ENCODE measurements around the gene TRIB2. TPM values are rescaled to one million over a fixed set of nuclear protein-coding genes. Genes with fewer than 3 reads are reported as not detected.

Gene TRIB2
- total and polyA plus RNA-seq, 9 of the 15 experiments (the other 6 are each of a cell fraction or from before 2014, with no cell fraction given), result 9.0 to 39.0 (median 26.3) TPM

- ATAC-seq, result no peak
- intact Hi-C loops (cut with micrococcal nuclease), result no loop called here
- WGBS (ENCODE audit: insufficient coverage, low coverage, missing lambda C conversion rate), result 36% methylated on average over 4 of the region's 4 CpGs
Measured at GRCh38 chr2:12693509-12693908, 23.2 kb upstream of the TRIB2 start.

GRCh38 chr2:12694990-12695774, 21.6 kb upstream of the TRIB2 start:
- ATAC-seq, result no peak
- no peaks in the 10 kb centered on the region for H3K9me3 ChIP-seq (replicated peaks; ENCODE audit: control insufficient read depth, insufficient read depth, low read depth, low read length)
- no peak overlapping the region for H3K4me3 ChIP-seq
- H3K4me1 ChIP-seq (replicated peaks in 1 of 2; ENCODE audit: control insufficient read depth in 2 of 2, insufficient read depth in 2 of 2, low read length in 2 of 2), result no peaks in the 10 kb centered on the region
- H3K27ac ChIP-seq (ENCODE audit: extremely low read depth, low read depth, low read length), result no peak overlapping the region
- POLR2A ChIA-PET, result no interaction called here
- intact Hi-C loops (cut with micrococcal nuclease) (no loop called here), in situ Hi-C loops (cut with MboI) (no loop called here)
- H2AFZ ChIP-seq (ENCODE audit: low read depth, low read length), result no peak overlapping the region
- H3K4me2 ChIP-seq (ENCODE audit: insufficient read depth, low read length), result no peak overlapping the region
- no peaks in the 10 kb centered on the region for H3K9me1 ChIP-seq (ENCODE audit: control insufficient read depth, insufficient read depth, low read length)
- 76% methylated on average over 1 of the region's 1 CpG for WGBS (ENCODE audit: insufficient coverage, low coverage, missing lambda C conversion rate)
- no peaks in the 10 kb centered on the region for H4K20me1 ChIP-seq (replicated peaks; ENCODE audit: control insufficient read depth, insufficient read depth, low read length)
- H3K79me2 ChIP-seq (ENCODE audit: control insufficient read depth, insufficient read depth, low read length), result no peaks in the 10 kb centered on the region
- H3K36me3 ChIP-seq (ENCODE audit: control insufficient read depth, insufficient read depth, low read length), result no peaks in the 10 kb centered on the region
- no peaks in the 10 kb centered on the region for H3K27me3 ChIP-seq (ENCODE audit: control insufficient read depth in 2 of 2, insufficient read depth in 2 of 2, low read length in 2 of 2)
- CTCF ChIA-PET (ENCODE audit: low intra/inter-chr PET ratio), result no interaction called here
- H3K9ac ChIP-seq (ENCODE audit: insufficient read depth in 1 of 2, low read depth in 2 of 2, low read length in 2 of 2), result no peak overlapping the region
- BruUV-seq (replicated peaks), result no TSS peak
- FAIRE-seq, result no peak
- DNase-seq (ENCODE audit: extremely low read depth in 1 of 4, low spot score in 3 of 4), result no peak
- TF ChIP-seq DLX4 (CRISPR knock-in tag; IDR thresholded peaks at IDR 0.05) (no peak), PBX2 (CRISPR knock-in tag; IDR thresholded peaks at IDR 0.05; ENCODE audit: low read depth) (no peak), PBX2 (tag; conservative IDR thresholded peaks at IDR 0.05; ENCODE audit: low read depth) (peak; percentile 69), FUS (optimal IDR thresholded peaks at IDR 0.05; ENCODE audit: low read depth, low read length) (no peak), MLLT1 (IDR thresholded peaks at IDR 0.05) (no peak)

More at GRCh38 chr2:12693509-12693908, 23.2 kb upstream of the TRIB2 start:
- Histone ChIP-seq H3K4me3 (no peak overlapping the region), H3K27me3 (ENCODE audit: control insufficient read depth in 2 of 2, insufficient read depth in 2 of 2, low read length in 2 of 2) (no peaks in the 10 kb centered on the region), H3K9me3 (replicated peaks; ENCODE audit: control insufficient read depth, insufficient read depth, low read depth, low read length) (no peaks in the 10 kb centered on the region), H4K20me1 (replicated peaks; ENCODE audit: control insufficient read depth, insufficient read depth, low read length) (no peaks in the 10 kb centered on the region), H3K9me1 (ENCODE audit: control insufficient read depth, insufficient read depth, low read length) (no peaks in the 10 kb centered on the region), H3K79me2 (ENCODE audit: control insufficient read depth, insufficient read depth, low read length) (no peaks in the 10 kb centered on the region), H3K9ac (ENCODE audit: insufficient read depth in 1 of 2, low read depth in 2 of 2, low read length in 2 of 2) (no peak overlapping the region), H3K27ac (ENCODE audit: extremely low read depth, low read depth, low read length) (no peak overlapping the region), H3K4me2 (ENCODE audit: insufficient read depth, low read length) (no peak overlapping the region), H3K36me3 (ENCODE audit: control insufficient read depth, insufficient read depth, low read length) (no peaks in the 10 kb centered on the region), H2AFZ (ENCODE audit: low read depth, low read length) (no peak overlapping the region), H3K4me1 (replicated peaks in 1 of 2; ENCODE audit: control insufficient read depth in 2 of 2, insufficient read depth in 2 of 2, low read length in 2 of 2) (no peaks in the 10 kb centered on the region)
- in situ Hi-C loops (cut with MboI), result no loop called here
- ChIA-PET CTCF (ENCODE audit: low intra/inter-chr PET ratio) (no interaction called here), POLR2A (interaction anchor here (0.6 to 0.7 kb wide), 3 partner anchors 407 to 587 kb away, joined by 3 read pairs; no protein-coding TSS in a partner anchor)
- no peak for TF ChIP-seq DLX4 (CRISPR knock-in tag; IDR thresholded peaks at IDR 0.05)
- TF ChIP-seq SMAD4 (CRISPR knock-in tag; conservative IDR thresholded peaks at IDR 0.05), result no peak
- TF ChIP-seq NONO (IDR thresholded peaks at IDR 0.05; ENCODE audit: low read depth in 2 of 2, low read length in 1 of 2), result no peak
- no peak for TF ChIP-seq HMG20B (CRISPR knock-in tag; IDR thresholded peaks at IDR 0.05)
- DNase-seq (ENCODE audit: extremely low read depth in 1 of 4, low spot score in 3 of 4) (no peak), FAIRE-seq (no peak)
- BruUV-seq (replicated peaks), result no TSS peak
